Measurements from ENCODE around the gene RPS26.
"Not testable (repeated sequence)": the region's sequence is repeated elsewhere in the genome, so short reads cannot be mapped to it uniquely, and the experiment has no call there.

Gene RPS26

DNA sequence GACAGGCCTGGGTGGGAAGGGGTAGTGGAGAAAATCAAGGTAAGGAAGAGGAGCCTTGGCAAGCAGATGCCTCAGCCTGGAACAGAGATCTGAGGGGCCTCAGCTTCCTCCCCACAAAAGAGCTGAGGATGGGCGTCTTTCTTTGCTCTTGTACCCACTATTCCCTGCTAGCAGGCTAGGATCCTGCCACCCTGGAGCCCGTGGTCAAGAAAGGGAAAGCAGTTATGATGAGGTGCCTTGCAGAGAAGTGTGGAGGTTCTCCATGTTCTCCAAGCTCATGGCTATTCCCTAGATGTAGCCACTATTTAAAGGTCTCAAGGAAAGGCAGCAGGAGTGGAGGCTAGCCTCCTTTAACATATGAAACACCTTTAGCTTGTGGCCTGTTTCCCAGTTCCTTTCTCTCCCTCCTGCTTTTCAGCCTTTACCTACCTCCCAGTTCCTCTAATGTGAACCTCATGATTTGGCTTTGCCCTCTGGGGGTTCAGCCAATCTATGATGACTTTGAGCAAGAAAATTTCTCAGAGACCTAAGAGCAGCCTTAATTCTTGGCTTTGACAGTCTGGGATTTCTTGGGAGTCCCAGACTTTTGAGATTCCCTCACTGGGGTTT is 19.7 kb upstream of the RPS26 start:
- DNase-seq (ENCODE audit: low read depth) = no peak

DNA sequence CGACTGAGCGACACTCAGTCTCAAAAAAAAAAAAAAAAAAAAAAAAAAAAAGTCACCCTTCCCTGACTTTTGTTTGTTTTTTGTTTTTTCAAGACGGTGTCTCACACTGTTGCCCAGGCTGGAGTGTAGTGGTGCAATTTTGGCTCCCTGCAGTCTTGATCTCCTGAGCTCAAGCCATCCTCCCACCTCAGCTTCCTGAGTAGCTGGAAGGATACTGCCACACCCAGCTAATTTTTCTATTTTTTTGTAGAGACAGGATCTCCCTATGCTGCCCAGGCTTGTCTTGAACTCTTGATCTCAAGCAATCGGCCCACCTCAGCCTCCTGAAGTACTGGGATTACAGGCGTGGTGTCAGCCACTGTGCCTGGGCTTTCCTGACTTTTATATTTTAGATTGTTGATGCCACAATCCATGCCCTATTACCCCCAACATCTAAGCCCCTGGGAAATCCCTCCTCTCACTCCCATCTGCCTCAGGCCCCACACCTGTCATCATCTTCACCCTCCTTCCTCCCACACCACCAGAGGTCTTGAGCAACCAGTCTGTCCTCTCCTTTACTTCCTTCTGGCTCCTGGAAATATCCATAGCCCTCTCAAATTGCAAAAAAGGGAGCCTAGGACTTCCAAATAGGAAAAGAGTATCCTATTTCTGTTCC is 13.1 kb upstream of the RPS26 start:
- DNase-seq (ENCODE audit: low read depth) = no peak

DNA sequence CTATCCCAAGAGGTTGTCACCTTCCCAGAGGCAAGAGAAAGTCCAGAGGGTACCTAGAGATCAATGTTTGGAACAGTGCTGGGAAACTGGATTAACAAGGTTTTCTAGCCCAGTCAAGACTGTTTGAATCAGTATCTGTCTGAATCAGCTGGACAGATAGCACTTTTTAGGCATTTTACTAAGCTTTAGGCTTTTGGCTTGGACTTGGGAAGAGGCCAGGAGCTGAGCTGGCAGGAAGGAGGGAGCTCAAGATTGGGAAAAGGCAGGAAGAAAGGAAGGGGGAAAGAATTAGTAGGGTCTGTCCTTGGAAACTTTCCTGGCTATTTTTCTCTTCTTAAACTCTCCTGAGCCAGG is 12.6 kb upstream of the RPS26 start:
- peak; percentile 38 for DNase-seq (ENCODE audit: low read depth)

DNA sequence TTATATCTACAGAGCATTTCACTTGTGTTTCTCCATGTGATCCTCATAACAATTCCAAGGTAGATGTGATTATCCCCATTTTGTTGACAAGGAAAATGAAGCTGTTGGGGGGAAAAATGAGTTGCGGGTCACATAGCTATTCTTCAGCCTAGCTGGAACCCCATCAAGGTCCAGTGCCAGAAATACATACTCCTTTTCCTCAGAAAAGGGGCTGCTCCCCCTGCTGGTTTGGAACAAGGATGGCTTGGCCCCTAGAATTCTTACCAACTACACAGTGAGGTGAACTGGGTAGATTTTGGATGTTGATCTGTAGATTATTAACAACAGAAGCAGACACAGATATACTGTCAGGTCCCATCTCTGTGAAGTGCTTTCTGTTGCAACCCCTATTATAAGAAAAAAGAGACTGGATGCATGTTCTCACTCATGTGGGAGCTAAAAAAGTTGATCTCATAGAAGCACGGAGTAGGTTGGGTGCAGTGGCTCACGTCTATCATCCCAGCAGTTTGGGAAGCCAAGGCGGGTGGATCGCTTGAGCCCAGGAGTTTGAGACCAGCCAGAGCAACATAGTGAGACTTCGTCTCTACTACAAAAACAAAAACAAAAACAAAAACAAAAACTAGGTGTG is 11.9 kb upstream of the RPS26 start:
- DNase-seq (ENCODE audit: low read depth) = peak; percentile 38

DNA sequence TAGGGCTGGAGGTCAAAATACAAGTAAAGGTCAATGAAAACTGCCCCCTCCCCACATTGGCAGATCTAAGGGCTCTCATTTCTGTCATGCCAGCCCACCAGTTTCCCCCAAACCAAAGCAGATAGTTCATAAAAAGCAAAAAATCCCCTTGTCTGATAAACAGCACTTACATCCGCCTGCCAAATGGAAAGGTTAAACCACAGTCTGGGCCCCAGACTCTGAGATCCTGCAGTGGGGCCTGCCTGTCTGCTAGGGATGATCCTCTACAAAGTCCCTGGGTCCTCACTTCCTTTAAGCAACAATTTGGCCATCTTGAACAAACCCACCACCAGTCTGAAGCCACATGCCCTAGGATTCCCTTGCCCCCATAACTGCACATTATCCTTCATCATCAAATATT is 9.7 kb upstream of the RPS26 start:
- DNase-seq (ENCODE audit: low read depth) = no peak

DNA sequence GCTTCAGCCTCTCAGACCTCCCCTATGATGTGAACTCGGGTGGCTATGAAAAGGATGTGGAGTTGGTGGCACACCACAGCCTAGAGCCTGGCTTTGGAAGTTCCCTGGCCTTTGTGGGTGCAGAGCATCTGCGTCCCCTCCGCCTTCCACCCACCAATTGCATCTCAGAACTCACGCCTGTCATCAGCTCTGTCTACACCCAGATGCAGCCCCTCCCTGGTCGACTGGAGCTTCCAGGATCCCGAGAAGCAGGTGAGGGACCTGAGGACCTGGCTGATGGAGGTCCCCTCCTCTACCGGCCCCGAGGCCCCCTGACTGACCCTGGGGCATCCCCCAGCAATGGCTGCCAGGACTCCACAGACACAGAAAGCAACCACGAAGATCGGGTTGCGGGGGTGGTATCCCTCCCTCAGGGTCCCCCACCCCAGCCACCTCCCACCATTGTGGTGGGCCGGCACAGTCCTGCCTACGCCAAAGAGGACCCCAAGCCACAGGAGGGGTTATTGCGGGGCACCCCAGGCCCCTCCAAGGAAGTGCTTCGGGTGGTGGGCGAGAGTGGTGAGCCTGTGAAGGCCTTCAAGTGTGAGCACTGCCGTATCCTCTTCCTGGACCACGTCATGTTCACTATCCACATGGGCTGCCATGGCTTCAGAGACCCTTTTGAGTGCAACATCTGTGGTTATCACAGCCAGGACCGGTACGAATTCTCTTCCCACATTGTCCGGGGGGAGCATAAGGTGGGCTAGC is 7.0 kb upstream of the RPS26 start:
- no peak for DNase-seq (ENCODE audit: low read depth)

DNA sequence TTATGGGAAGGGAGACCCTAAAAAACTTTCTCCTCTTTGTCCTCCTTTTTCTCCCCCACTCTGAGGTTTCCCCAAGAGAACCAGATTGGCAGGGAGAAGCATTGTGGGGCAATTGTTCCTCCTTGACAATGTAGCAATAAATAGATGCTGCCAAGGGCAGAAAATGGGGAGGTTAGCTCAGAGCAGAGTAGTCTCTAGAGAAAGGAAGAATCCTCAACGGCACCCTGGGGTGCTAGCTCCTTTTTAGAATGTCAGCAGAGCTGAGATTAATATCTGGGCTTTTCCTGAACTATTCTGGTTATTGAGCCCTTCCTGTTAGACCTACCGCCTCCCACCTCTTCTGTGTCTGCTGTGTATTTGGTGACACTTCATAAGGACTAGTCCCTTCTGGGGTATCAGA is 4.6 kb upstream of the RPS26 start:
- no peak for DNase-seq (ENCODE audit: low read depth)

DNA sequence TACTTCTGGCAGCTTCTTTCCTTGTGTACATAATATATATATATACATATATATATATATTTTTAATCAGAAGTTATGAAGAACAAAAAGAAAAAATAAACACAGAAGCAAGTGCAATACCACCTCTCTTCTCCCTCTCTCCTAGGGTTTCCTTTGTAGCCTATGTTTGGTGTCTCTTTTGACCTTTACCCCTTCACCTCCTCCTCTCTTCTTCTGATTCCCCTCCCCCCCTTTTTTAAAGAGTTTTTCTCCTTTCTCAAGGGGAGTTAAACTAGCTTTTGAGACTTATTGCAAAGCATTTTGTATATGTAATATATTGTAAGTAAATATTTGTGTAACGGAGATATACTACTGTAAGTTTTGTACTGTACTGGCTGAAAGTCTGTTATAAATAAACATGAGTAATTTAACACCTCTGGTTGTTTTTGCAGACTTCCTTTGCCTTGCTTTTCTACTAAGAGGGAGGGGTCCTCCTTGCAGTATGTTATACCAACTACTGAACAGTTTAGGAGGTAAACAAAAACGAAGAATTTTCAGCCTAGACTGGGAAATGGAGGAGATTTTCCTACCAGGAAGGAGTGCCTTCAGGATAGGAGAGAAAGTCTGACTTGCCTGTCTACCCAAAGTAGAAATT is 3.6 kb upstream of the RPS26 start:
- DNase-seq (ENCODE audit: low read depth) = no peak

DNA sequence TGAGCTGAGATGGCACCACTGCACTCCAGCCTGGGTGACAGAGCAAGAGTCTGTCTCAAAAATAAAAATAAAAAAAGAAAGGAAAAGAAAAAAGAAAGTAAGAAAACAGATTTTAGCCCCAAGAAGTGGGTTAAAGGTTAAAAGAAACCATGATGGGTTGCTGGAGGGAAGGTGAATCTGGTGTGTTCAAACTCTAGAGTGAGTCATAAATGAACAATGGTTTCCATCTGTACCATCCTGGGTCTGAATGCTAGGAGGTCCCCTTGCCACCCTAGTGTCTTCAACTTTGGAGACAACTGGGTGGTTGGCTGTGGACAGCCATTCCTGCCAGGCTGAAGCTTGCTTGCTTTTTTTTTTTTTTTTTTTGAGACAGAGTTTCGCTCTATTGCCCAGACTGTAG is 1.6 kb upstream of the RPS26 start:
- peak; percentile 1 for DNase-seq (ENCODE audit: low read depth)

DNA sequence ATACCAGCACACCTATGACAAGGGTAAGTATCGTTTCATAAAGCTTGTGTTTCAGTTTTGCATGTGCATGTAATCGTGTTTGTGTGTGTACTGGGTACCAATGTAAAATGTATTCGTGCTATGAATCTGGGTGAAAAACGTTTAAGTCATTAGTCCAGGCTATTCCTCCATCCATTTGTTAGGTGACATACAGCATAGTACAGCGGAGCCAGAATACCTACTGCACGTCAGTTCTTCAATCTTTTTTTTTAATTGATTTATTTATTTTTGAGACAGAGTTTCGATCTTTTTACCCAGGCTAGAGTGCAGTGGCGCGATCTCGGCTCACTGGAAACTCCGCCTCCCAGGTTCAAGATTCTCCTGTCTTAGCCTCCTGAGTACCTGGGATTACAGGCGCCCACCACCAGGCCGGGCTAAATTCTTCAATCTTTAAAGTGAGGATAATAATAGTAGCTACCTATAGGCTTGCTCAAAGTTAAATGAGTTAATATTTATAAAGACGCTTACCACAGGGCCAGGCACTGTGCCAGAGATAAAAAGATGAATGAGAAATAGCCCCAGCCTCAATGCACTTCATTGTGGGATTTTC is 661 bp upstream of the RPS26 start:
- DNase-seq (ENCODE audit: low read depth) = no peak

DNA sequence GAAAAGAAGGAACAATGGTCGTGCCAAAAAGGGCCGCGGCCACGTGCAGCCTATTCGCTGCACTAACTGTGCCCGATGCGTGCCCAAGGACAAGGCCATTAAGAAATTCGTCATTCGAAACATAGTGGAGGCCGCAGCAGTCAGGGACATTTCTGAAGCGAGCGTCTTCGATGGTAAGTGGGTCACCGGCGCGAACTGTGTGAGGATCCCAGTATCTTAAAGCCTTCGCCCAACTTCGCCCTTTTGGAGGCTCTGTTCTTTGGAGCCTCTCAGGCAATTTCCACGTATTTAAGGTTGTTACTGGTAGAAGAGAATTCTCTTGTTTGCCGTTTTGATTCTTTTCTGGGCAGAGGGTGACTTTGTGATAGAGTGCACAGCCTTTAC is 704 bp downstream of the RPS26 start:
- not testable (repeated sequence) for DNase-seq (ENCODE audit: low read depth)

DNA sequence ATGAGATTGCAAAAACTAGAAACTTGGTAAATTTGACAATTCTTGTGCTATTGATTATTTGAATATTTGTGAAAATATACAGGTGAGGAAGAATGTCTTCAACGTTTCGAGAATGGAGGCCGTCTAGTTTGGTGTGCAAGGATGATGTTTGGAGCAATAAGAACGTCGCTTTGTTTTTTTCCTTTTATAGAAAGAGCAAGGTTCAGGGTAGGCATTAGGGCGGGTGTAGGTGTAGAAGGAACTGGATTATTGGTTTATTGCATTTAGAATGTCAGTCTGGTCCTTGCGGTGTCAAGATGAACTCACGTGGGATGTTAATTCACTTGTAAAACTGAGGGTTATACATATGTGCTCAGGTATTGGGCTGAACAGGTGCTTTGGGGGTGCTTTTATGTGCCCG is 1.1 kb downstream of the RPS26 start:
- no peak for DNase-seq (ENCODE audit: low read depth)

DNA sequence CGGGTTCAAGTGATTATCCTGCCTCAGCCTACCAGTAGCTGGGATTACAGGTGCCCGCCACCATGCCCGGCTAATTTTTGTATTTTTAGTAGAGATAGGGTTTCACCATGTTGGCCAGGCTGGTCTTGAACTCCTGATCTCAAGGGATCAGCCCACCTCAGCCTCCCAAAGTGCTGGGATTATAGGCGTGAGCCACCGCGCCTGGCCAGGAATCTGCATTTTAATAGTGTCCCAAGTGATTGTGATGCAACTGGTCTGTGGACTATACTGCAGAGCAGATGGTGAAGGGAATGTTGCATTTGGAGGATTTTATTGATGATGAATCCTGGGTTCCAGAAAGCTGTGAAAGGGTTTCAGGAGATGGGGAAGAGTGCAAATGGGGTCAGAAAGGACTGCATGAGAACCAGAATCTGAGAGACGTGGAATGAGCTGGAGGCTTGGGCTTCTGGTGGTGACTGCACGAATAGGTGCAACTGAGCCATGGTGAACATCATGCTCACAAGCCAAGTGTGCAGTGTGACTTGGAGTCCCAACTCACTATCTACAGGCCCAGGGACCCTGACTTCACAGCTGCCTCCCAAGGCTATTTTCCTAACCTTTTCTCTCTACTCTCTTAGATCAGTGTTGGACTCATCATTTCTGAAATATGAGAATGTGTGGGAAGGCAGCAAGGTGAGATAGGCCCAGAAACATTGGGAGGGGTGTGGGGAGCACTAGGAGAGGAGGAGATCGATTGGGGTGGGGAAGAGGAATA is 4.5 kb downstream of the RPS26 start:
- DNase-seq (ENCODE audit: low read depth) = no peak

DNA sequence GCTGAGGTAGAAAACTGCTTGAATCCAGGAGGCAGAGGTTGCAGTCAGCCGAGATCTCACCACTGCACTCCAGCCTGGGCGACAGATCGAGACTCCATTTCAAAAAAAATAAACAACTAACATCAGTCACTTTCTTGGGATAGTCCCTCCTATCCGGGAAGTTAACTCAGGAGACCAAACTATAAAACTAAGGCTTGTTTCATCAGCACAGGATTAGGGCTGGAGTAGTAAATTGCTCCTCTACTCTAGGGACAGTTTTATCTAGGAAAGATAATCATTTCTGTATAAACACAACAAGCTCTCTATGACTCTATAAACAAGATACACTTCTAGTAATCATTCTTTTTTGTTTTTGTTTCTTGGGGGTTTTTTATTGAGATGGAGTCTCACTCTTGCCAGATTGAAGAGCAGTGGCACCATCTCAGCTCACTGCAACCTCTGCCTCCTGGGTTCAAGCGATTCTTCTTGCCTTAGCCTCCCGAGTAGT is 11.7 kb downstream of the RPS26 start:
- no peak for DNase-seq (ENCODE audit: low read depth)

DNA sequence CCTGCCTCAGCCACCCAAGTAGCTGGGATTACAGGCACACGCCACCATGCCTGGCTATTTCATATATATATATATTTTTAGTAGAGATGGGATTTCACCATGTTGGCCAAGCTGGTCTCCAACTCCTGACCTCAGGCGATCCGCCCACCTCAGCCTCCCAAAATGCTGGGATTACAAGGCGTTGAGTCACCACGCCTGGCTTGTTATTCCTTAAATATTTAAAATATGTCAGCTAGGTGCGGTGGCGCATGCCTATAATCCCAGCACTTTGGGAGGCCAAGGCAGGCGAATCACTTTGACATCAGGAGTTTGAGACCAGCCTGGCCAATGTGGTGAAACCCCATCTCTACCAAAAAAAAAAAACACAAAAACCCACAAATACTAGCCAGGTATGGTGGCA is 18.2 kb downstream of the RPS26 start:
- DNase-seq (ENCODE audit: low read depth) = not testable (repeated sequence)

DNA sequence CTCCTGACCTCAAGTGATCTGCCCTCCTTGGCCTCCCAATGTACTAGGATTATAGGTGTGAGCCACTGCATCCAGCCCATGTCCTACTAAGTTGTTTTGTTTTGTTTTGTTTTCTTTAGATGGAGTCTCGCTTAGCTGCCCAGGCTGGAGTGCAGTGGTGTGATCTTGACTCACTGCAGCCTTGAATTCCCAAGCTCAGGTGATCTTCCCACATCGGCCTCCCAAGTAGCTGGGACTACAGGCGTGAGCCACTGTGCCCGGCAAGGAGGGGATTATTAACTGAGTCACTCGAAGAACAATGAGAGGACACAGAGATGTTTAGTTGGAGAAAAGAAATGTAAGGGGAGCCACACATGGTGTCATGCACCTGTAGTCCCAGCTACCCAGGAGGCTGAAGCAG is 20.3 kb downstream of the RPS26 start:
- no peak for DNase-seq (ENCODE audit: low read depth)

DNA sequence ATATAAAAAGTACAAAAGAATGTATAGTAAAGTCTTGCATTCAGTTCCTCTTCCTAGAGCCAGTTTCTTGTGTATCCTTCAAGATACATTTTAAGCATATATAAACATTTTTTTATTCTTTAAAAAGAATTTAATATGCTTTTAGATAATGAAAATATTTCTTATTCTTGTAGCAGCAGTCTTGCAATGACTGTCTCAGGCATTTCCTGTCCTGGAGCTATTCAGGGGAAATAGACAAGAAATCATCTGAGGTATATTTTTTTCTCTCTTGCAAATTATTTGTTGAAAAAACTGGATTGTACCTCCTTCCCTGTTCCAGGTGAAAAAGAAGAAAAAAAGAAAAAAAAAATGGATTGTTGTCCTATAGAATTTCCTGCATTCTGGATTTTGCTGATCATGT is 21.3 kb downstream of the RPS26 start:
- DNase-seq (ENCODE audit: low read depth) = no peak

DNA sequence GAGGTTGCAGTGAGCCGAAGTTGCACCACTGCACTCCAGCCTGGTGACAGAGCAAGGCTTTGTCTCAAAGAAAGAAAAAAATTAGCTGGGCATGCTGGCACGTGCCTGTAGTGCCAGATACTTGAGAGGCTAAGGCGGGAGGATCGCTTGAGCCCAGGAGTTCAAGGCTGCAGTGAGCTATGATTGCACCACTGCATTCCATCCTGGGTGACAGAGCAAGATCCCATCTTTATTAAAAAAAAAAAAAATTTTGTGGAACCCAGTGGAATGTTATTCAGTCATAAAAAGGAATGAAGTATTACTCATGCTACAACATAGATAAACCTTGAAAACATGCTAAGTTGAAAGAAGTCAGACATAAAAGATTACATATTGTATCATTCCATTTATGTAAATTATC is 29.9 kb downstream of the RPS26 start:
- no peak for DNase-seq (ENCODE audit: low read depth)

DNA sequence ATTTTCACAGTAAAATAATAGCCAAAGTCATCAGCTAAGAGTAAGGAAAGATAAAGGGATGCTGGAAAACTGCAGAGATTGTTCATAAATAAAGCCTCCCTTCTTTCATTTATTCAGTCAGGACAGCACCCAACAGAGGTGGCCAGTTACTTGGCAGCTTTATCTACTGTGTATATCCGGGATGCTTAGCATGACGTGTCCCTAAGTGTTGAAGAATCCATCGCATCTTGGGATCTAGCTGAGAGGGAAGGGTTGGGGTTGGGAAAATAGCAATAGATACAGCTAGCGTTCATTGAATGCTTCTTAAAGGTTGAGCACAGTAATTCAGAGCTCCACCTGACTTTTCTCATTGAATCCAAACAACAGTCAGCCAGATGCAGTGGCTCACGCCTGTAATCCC is 32.7 kb downstream of the RPS26 start:
- no peak for DNase-seq (ENCODE audit: low read depth)

DNA sequence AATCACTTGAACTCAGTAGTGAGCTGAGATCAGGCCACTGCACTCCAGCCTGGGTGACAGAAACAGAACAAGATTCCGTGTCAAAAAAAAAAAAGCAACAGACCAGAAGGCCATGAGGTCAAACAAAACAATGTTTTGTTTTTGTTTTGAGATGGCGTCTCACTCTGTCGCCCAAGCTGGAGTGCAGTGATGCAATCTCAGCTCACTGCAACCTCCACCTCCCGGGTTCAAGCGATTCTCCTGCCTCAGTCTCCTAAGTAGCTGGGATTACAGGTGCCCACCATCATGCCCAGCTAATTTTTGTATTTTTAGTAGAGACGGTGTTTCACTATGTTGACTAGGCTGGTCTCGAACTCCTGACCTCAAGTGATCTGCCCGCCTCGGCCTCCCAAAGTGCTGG is 36.2 kb downstream of the RPS26 start:
- DNase-seq (ENCODE audit: low read depth) = not testable (repeated sequence)

DNA sequence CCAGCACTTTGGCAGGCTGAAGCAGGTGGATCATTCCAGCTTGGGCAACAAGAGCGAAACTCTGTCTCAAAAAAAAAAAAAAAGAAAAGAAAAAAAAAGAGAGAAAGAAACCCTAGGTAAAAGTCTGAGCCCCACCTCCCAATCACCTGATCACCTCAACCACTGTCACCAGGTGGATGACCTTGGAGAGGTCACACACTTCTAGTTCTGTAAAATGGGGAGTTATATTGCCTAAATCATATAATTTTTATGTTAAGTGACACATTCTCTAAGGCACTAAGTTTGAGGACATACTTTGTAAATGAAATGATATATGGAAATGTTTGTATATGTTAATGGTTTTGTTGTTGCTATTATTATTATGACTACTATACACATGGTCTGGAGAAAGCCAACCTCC is 36.7 kb downstream of the RPS26 start:
- DNase-seq (ENCODE audit: low read depth) = no peak

All from GM04504 (cell line).